SK-N-MC (cell line): Measurements from ENCODE around the gene PCSK6.

Experiments used
- DNase-seq: peaks from one replicate; pipeline ENCODE4 v3.0.0-alpha.2; 2011; ENCODE audit warnings: low read depth, low spot score
- H3K27ac ChIP-seq: fragments of 200-600 bp; sonication (generic); 2 replicates; pipeline ENCODE4 v1.5.1; 2016; ENCODE audit warnings: mixed run types
- H3K36me3 ChIP-seq: fragments of 200-600 bp; sonication (generic); 2 replicates; pipeline ENCODE4 v1.6.1; 2017; ENCODE audit warnings: antibody characterized with exemption, low read length, mixed read lengths; ENCODE audit not compliant: insufficient read depth
- H3K4me3 ChIP-seq: fragments of 200-600 bp; sonication (generic); 2 replicates; pipeline ENCODE4 v1.5.1; 2016
- H3K9ac ChIP-seq: fragments of 200-600 bp; sonication (generic); 2 replicates; pipeline ENCODE4 v1.8.0; 2017; ENCODE audit warnings: mixed run types, mixed read lengths; ENCODE audit not compliant: insufficient read length
- H3K9me3 ChIP-seq: fragments of 200-600 bp; sonication (generic); 2 replicates; pipeline ENCODE4 v1.6.1; 2017; ENCODE audit warnings: low read depth, mild to moderate bottlenecking, antibody characterized with exemption, low read length, moderate library complexity, mixed read lengths
- EZH2 ChIP-seq: fragments of 200-600 bp; sonication (generic); IDR thresholded peaks from one replicate; pipeline ENCODE4 v1.6.1; 2017; ENCODE audit warnings: antibody characterized with exemption
- FOXP2 ChIP-seq: optimal IDR thresholded peaks from 2 replicates; pipeline ENCODE3; 2011; ENCODE audit warnings: mild to moderate bottlenecking, moderate library complexity; ENCODE audit not compliant: insufficient read depth; ENCODE audit errors: extremely low read length, control extremely low read depth
- POLR2AphosphoS5 ChIP-seq: IDR thresholded peaks from 2 replicates; pipeline ENCODE4 v1.6.1; 2012; ENCODE audit warnings: mild to moderate bottlenecking, low read depth, low read length, borderline replicate concordance

Gene PCSK6

DNA sequence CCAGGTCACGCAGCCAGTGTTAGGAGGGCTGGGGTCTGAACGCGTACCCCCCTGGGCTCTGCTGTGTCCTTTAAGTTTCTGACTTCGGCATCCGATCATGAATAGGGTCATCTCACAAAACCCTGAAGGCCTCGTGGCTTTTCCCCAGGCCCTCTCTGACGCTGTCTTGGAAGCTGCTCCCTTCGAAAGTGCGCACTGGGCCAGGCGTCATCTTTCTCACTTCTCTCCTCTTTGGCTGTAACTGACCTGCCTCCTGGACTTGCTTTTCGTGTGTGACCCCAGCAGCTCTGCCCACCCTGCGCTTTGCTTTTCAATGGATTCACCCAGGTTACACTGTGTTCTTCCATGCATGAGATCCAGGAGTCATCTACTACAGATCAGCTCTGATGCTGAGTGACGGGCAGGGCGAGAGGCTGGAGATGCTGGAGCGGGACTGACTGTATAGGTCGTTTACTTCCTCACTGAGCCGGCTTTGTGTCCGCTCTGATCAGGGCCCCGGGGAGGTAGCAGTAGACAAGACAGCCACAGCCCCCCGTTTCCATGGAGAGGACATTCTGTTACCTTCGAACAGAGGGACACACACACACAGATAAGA is 45.0 kb upstream of the PCSK6 start:
- Histone ChIP-seq H3K4me3 (no peak overlapping the region), H3K9me3 (no peaks in the 10 kb centered on the region)
- TF ChIP-seq FOXP2: no peak
- no peak for TF ChIP-seq POLR2AphosphoS5
- TF ChIP-seq EZH2: no peak

GRCh38 chr15:101533371-101534140 is 44.0 kb upstream of the PCSK6 start:
- no peak overlapping the region for H3K27ac ChIP-seq
- DNase-seq: no peak
- no peak overlapping the region for H3K4me3 ChIP-seq
- TF ChIP-seq POLR2AphosphoS5: no peak
- TF ChIP-seq FOXP2: no peak
- no peak for TF ChIP-seq EZH2
- no peaks in the 10 kb centered on the region for H3K36me3 ChIP-seq
- no peaks in the 10 kb centered on the region for H3K9me3 ChIP-seq
- no peak overlapping the region for H3K9ac ChIP-seq

More for the DNA sequence above, 45.0 kb upstream of the PCSK6 start:
- H3K36me3 ChIP-seq: no peaks in the 10 kb centered on the region
- no peak overlapping the region for H3K27ac ChIP-seq
- H3K9ac ChIP-seq: no peak overlapping the region
- no peak for DNase-seq

DNA sequence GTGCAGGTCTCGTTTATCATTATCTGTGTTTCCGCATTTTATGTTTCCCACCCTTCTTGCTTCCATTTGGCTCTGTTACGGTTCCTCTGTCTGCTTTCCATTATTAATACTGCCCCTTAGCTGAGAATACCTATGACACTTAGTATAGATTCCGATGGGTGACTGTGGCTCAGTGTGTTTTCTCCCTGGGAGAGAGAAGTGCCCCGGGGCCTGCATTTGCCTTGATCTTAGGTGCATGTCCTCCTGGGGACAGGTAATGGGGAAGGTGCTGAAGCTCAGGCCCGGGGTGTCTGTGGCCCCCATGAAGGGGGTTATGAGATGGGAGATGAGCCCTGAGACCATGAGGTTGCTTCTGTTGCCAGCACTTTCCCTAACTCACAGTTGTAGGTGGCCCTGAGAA is 43.4 kb upstream of the PCSK6 start:
- no peak for DNase-seq
- H3K9ac ChIP-seq: no peak overlapping the region
- H3K36me3 ChIP-seq: no peaks in the 10 kb centered on the region
- H3K9me3 ChIP-seq: no peaks in the 10 kb centered on the region
- H3K4me3 ChIP-seq: no peak overlapping the region
- H3K27ac ChIP-seq: no peak overlapping the region
- TF ChIP-seq FOXP2 (no peak), EZH2 (no peak), POLR2AphosphoS5 (no peak)

DNA sequence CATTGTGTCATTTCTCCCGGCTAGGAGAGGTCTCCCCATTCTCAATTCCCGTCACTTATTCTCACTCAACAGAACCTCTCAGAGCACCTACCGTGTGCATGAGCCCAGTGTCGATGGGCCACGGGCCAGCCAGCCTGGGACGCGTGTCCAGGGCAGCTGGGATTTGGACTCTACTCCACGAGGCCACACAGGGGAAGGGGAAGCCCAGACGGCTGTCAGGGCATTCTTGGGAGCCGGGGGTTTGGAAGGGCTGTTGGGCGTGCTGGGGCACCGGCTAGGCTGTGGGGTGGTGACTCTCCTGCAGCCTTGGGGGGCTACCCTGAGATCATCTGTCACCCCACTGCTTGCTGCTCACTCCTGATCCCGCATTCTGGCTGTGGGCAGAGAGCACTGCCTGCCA is 41.7 kb upstream of the PCSK6 start:
- H3K9ac ChIP-seq: no peak overlapping the region
- no peaks in the 10 kb centered on the region for H3K36me3 ChIP-seq
- H3K27ac ChIP-seq: no peak overlapping the region
- TF ChIP-seq POLR2AphosphoS5: no peak
- TF ChIP-seq EZH2: no peak
- TF ChIP-seq FOXP2: no peak
- DNase-seq: no peak
- no peak overlapping the region for H3K4me3 ChIP-seq
- H3K9me3 ChIP-seq: no peaks in the 10 kb centered on the region

DNA sequence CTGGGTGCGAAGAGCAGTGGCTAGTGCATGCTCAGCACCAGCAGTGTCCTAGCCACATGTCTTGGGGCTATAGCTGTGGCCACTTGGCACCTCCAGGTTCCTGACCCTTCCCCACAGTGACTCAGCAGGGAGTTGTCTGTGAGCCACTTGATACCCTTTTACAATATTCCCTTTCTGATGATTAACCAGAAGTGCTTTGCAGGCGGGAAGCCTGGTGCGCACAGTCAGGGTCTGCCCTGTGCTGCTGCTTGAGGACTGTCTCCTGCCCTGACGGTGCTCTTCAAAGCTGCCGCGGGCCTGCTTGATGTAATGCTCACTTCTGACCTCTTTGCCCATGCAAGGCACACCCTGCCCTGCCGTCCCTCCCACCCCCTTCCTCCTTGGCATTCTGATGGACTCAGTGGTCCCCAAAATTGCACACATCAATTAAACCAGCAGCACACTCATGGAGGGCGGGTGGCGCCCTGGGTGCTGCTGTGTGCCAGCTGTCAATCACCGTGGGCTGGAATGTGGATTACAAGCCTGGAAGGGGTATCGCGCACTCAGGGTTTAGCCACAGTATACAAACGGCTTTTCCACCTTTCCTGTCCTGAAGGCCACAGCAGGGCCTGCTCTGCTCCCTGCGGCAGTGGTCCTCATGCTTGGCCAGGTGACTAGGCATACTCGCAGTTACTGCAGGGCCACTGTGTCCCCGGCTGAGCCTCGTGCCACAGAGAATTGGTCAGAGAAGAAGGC is 40.9 kb upstream of the PCSK6 start:
- H3K36me3 ChIP-seq: no peaks in the 10 kb centered on the region
- H3K4me3 ChIP-seq: no peak overlapping the region
- TF ChIP-seq FOXP2 (no peak), EZH2 (no peak), POLR2AphosphoS5 (no peak)
- H3K9ac ChIP-seq: no peak overlapping the region
- H3K27ac ChIP-seq: no peak overlapping the region
- DNase-seq: no peak
- no peaks in the 10 kb centered on the region for H3K9me3 ChIP-seq

- TF ChIP-seq POLR2AphosphoS5 (no peak), EZH2 (no peak), FOXP2 (no peak)
- no peak overlapping the region for H3K4me3 ChIP-seq
- no peak overlapping the region for H3K9ac ChIP-seq
- no peaks in the 10 kb centered on the region for H3K36me3 ChIP-seq
- no peaks in the 10 kb centered on the region for H3K9me3 ChIP-seq
- no peak for DNase-seq
- no peak overlapping the region for H3K27ac ChIP-seq
Observed at GRCh38 chr15:101528917-101529299, 39.4 kb upstream of the PCSK6 start.

DNA sequence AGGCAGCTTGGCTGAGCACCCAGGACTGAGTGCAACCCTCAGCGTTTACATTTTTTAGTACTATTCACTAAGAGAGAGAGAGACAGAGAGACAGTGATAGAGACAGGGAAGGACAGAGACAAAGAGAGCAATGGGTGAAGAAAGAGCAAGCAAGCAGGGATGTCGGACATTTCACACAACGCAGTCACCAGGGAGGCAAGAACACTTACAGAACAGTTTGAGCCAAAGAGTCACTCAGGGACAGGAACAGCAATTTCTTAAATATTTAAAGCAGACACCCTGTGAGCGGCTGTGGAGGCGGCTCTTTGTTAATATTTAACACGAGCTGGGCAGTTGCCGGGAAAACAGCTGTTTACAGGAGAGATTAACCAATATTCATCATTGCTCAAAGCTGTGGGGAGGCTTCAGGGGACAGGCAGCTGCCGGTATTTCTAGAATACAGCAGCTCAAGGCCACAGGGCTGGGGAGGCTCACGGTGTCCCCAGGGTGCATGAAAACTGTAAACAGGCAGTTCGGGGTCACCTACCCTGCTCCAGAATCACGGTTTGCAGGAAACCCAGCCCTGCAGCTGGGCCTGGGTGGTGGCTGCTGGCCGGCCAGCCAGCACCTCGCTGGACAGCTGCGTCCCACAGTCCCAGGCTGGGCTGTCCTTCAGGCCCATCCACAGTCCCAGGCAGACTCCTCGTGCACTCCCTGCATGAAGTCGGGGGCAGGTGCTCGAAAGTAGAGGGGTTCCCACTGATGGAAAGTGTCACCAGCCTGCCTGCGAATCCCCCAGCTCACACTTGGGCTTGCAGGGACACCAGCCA is 38.8 kb upstream of the PCSK6 start:
- Histone ChIP-seq H3K4me3 (no peak overlapping the region), H3K9ac (no peak overlapping the region), H3K36me3 (no peaks in the 10 kb centered on the region), H3K27ac (no peak overlapping the region), H3K9me3 (no peaks in the 10 kb centered on the region)
- TF ChIP-seq FOXP2 (no peak), POLR2AphosphoS5 (no peak), EZH2 (no peak)
- DNase-seq: no peak

- H3K27ac ChIP-seq: no peak overlapping the region
- no peak for DNase-seq
- TF ChIP-seq FOXP2 (no peak), POLR2AphosphoS5 (no peak), EZH2 (no peak)
- H3K36me3 ChIP-seq: no peaks in the 10 kb centered on the region
- no peaks in the 10 kb centered on the region for H3K9me3 ChIP-seq
- no peak overlapping the region for H3K9ac ChIP-seq
- no peak overlapping the region for H3K4me3 ChIP-seq
Observed at GRCh38 chr15:101526890-101527289, 37.4 kb upstream of the PCSK6 start.

GRCh38 chr15:101526442-101526841 is 36.9 kb upstream of the PCSK6 start:
- Histone ChIP-seq H3K27ac (no peak overlapping the region), H3K36me3 (no peaks in the 10 kb centered on the region), H3K9me3 (no peaks in the 10 kb centered on the region), H3K9ac (no peak overlapping the region), H3K4me3 (no peak overlapping the region)
- DNase-seq: no peak
- TF ChIP-seq EZH2 (no peak), FOXP2 (no peak), POLR2AphosphoS5 (no peak)
